HEK293T (cell line): ENCODE results near the gene DPP7.

ENCODE experiments used
- BHLHE40 ChIP-seq: fragments of 450-650 bp; IDR thresholded peaks from 2 replicates; pipeline ENCODE4 v1.6.1; 2016; ENCODE audit warnings: mild to moderate bottlenecking, moderate library complexity, borderline replicate concordance
- CTBP1 ChIP-seq: fragments of 450-650 bp; IDR thresholded peaks from 2 replicates; pipeline ENCODE4 v1.6.1; 2016; ENCODE audit warnings: borderline replicate concordance
- ELF4 ChIP-seq: fragments of 450-650 bp; IDR thresholded peaks from 2 replicates; pipeline ENCODE4 v1.6.1; 2017; ENCODE audit warnings: antibody characterized with exemption
- FOXA1 ChIP-seq: fragments of 450-650 bp; IDR thresholded peaks from 2 replicates; pipeline ENCODE4 v1.6.1; 2016; ENCODE audit warnings: mild to moderate bottlenecking
- FOXK2 ChIP-seq: fragments of 450-650 bp; IDR thresholded peaks from 2 replicates; pipeline ENCODE4 v1.6.1; 2016; ENCODE audit warnings: mild to moderate bottlenecking
- FOXM1 ChIP-seq: fragments of 450-650 bp; IDR thresholded peaks from 2 replicates; pipeline ENCODE4 v1.6.1; 2017; ENCODE audit warnings: mild to moderate bottlenecking, borderline replicate concordance
- HDGF ChIP-seq: fragments of 450-650 bp; IDR thresholded peaks from 2 replicates; pipeline ENCODE4 v1.6.1; 2017; ENCODE audit warnings: antibody characterized with exemption, borderline replicate concordance
- L3MBTL2 ChIP-seq: fragments of 450-650 bp; conservative IDR thresholded peaks from 2 replicates; pipeline ENCODE4 v1.6.1; 2016; ENCODE audit warnings: mild to moderate bottlenecking
- PKNOX1 ChIP-seq: fragments of 450-650 bp; IDR thresholded peaks from 2 replicates; pipeline ENCODE4 v1.6.1; 2016
- SP1 ChIP-seq: fragments of 450-650 bp; IDR thresholded peaks from 2 replicates; pipeline ENCODE4 v1.6.1; 2017
- SUZ12 ChIP-seq: fragments of 450-650 bp; IDR thresholded peaks from 2 replicates; pipeline ENCODE4 v1.6.1; 2016; ENCODE audit warnings: mild to moderate bottlenecking

DNA sequence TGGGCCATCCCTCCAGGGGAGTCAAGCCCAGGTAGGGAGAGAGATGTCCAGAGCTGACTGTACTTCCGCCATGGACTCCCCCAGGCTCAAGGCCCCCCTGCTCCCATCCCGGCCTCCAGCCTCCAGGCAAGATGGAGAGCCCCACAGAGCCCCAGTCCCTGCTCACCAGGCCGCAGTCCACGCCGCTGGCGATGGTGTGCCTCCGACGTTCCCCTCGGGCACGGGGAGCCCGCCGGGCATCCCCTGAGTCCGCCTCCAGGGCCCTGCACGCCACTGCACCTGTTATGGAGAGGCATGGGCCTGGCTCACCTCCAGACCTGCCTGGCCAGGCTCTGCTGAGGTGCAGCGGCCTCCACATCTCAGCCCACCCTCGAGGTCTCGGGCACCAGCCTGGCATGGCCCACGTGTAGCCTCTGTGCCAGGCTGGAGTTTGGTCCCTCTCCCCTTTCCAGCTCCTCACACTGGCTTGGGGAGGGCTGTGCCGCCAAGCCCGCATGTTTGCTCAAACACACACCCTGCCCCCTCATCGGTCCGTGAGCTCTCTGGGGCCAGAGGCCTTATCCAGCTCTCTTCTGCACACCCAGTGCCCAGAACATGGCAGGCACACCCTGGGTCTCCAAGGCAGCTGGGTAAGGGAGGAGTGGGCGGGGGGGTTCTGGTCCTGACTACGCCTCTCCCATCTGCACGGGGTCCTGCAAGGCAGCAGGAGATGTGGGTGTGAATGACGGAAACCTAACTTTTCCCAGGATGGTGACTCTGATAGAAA lies 48.3 kb downstream of the DPP7 start:
- no peak for TF ChIP-seq SUZ12
- no peak for TF ChIP-seq PKNOX1
- TF ChIP-seq FOXM1: no peak
- TF ChIP-seq L3MBTL2: no peak
- TF ChIP-seq BHLHE40: no peak
- no peak for TF ChIP-seq HDGF
- no peak for TF ChIP-seq FOXA1
- TF ChIP-seq SP1: no peak
- no peak for TF ChIP-seq CTBP1
- TF ChIP-seq FOXK2: no peak
- no peak for TF ChIP-seq ELF4
